Activated CD4-positive, alpha-beta T cell treated with anti-CD3 and anti-CD28 coated beads, Interleukin-2, Interleukin-4, amounts not matched to agents 100 ng/mL and 50 ng/mL, durations not matched to agents 16 hours and 8 hours (primary cell): Measurements from ENCODE around the gene PTHLH.

Source experiments
- DNase-seq: peaks from one replicate; pipeline ENCODE4 v3.0.0-alpha.2; 2020; ENCODE audit warnings: low spot score

The PTHLH gene

GRCh38 chr12:27972721-27973120 is at the start of gene PTHLH:
Gene PTHLH (minus strand): TSS chr12:27972733. CDS start chr12:27969494, 3,239 bp downstream.
- no peak for DNase-seq

- DNase-seq: no peak
Measured at GRCh38 chr12:28021704-28022103, 49.2 kb upstream of the PTHLH start.

DNA sequence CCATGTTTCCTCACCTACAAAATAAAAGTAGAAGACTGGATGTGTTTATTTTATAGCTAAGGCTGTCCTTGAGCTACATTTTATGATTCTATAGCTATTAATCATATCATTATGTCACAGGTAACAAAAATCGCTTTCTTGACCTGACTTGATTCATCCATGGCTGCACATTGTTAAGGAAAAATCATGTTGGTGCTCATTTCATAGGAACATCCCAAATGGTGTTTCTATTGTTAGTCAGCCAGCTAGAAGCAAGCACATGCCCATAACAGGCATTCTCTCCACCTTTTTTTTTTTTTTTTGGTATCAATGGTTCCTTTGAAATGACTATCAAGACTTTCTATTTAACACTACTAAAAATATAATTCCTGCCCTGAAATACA is 45.3 kb upstream of the PTHLH start:
- DNase-seq: no peak

- no peak for DNase-seq
Measured at GRCh38 chr12:28017126-28017872, 44.8 kb upstream of the PTHLH start.

- DNase-seq: no peak
Measured at GRCh38 chr12:28015165-28015564, 42.6 kb upstream of the PTHLH start.

DNA sequence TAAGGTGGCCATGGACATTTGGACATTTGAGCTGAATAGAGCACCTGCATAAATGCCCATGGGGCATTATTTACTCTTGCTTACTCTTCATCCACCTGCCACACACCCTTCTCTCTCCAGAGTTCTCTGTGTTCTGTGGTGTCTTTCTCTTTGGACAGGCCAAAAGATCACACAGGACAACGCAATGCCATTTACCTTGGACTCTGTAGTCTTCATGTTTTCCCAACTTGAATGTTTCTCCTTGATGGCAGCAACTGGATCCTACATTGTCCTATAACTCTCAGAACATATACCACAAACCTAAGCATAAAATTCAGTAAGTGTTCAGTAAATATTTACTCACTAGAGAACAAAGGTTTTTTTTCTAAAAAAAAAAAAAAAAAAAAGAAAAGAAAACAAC is 41.7 kb upstream of the PTHLH start:
- DNase-seq: no peak

- DNase-seq: no peak
Measured at GRCh38 chr12:28012333-28012918, 39.9 kb upstream of the PTHLH start.

- DNase-seq: no peak
Measured at GRCh38 chr12:28010036-28010435, 37.5 kb upstream of the PTHLH start.

DNA sequence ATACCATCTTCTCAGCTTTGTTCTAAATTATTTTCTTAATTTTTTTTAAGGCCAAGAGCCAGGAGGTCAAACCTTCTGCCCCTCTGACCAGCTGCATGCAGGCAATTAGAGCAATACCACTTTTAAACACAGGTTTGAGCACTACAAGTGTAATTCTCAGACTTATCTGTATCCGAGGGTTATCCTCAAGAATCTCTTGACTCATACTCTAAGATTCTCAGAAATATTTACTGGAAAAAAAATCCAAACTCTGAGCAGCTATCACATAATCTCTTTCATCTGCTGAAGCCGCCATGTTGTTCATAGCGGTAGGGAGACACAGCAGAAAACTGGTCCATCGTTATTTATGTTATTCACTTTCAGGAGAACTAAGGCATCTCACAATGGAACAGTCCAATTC is 27.4 kb upstream of the PTHLH start:
- DNase-seq: no peak

- DNase-seq: no peak
Measured at GRCh38 chr12:27999521-27999920, 27.0 kb upstream of the PTHLH start.

DNA sequence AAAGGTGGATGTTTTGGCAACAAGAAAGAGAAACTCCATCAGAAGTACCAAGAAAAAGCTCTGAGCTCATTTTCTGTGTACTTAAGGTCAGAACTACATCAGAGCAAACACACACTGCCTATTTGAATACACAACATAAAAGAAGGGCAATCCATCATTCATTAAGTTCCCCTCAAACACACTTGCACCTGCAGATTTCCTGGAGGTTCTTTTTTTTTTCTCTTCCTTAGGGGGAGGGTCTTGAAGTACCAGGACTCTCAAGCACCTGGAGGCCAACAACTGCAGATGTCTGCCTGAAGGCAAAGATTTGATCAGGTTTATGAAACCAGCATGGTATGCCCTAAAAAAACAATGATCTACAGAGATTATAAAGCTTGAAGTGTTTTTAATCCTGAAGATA is 26.1 kb upstream of the PTHLH start:
- DNase-seq: no peak

- no peak for DNase-seq
Measured at GRCh38 chr12:27998170-27998569, 25.6 kb upstream of the PTHLH start.

DNA sequence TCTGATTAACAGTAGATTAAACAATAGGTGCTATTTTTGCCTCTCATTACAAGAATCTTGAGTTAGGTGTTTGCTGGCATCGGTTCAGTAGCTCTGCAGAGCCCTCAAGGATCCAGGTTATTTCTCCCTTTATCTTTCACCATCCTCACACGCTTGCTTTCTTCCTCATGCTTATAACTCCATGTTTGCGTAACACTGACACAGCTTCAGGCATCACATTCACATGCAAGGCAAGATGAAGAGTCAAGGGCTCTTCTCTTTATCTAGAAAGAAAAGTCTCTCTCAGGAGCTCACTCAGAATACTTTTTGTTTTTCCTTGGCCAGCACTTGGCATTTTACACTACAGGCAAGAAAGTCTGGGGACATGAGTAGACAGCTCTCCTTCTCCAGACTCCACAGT is 24.2 kb upstream of the PTHLH start:
- no peak for DNase-seq

DNA sequence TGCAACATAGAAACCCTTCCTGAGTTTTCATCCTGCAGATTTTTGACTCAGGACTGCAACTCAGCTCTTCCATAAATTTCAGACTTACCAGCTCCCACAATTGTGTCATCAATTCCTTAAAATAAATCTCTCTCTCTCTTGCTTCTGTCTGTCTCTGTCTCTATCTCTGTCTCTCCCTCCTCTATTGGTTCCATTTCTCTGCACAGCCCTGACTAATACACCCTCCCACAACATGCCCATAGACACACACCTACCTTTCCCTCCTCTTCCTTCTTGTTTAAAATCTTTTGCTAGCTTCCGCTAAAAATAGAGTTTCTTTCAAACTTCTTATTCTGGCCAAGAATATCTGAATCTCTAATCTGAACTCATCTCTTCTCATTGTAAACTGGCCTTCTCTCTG is 22.9 kb upstream of the PTHLH start:
- DNase-seq: no peak

DNA sequence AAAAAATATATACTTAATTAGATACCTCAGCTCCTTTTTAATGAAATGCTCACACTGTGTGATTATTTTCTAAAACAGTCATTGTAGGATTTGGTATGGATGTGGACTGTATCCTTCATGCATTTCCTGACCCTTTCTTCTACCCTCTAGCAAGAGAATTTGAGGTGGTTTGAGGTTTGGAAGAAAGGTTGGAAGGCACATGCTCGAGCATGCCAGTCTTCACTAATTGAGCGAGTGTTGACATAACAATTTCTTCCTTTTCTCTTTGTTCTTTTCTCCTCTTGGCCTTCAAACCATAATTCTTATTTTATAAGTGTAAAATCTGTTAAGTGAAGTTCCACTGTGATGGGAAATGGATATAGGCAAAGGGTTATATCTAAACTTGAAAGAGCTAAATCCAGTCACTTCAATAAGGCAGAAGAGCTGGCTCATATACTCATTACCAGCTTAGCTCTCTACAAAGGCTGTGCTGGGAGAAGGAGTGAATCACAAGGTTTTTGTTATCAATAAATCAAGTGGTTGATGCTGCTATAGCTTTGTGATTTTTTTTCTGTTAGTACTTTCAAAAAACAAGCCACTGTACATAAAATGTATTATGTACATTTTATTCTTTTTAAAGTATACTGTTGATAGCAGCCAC is 16.2 kb upstream of the PTHLH start:
- no peak for DNase-seq

- DNase-seq: no peak
Measured at GRCh38 chr12:27987331-27987730, 14.8 kb upstream of the PTHLH start.

DNA sequence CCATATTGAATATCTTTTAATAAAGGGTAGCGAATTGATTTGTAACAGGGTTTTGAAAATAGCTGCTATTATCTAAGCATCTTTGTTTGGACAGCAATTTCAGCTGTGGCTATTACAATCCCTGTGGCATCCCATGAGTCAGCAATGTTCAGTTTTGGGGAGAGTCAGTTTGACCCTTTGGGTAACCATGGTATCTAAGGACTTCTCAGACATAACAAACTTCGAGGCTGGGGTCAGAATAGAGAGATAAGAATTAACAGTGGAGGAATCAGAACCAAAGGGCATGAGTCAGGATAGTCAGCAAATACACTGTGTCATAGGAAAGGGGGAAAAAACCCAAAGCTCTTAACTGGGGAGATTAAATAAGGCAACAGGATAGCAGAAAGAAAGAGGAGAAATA is 11.7 kb upstream of the PTHLH start:
- DNase-seq: no peak

GRCh38 chr12:27982951-27983350 is 10.4 kb upstream of the PTHLH start:
- DNase-seq: no peak

DNA sequence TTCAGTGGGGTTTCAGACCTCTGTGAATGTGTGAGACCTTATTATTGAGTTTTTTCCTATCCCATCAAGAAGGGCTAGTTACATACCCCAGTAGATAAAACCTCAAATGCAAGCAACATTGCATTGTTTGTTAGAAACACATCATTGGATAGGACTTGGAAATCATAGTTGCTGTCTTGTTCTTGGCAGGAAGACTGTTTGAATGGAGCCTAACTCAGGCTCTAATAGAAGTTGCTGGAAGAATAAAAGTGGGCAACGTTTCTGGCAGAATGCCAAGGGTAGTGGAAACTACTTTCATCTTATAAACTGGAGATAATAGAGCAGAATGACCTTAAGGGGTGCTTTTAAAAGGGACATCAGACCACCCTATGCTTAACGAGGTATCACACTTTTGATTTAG is 9.9 kb upstream of the PTHLH start:
- no peak for DNase-seq

- no peak for DNase-seq
Measured at GRCh38 chr12:27981874-27982273, 9.3 kb upstream of the PTHLH start.

- no peak for DNase-seq
Measured at GRCh38 chr12:27979145-27979544, 6.6 kb upstream of the PTHLH start.

GRCh38 chr12:27975222-27976136 is 2.9 kb upstream of the PTHLH start:
- no peak for DNase-seq
